ENCODE measurements around the gene KIF13A.
"Not testable (repeated sequence)": the region's sequence is repeated elsewhere in the genome, so short reads cannot be mapped to it uniquely, and the experiment has no call there.

KIF13A gene

GRCh38 chr6:17998003-17998402, 10.6 kb upstream of the KIF13A start:
- no peak for DNase-seq

- no peak for DNase-seq
Observed at GRCh38 chr6:17995414-17995813, 8.0 kb upstream of the KIF13A start.

- no peak for DNase-seq
Observed at GRCh38 chr6:17994019-17994418, 6.6 kb upstream of the KIF13A start.

GRCh38 chr6:17988422-17988944, 1.0 kb upstream of the KIF13A start:
- DNase-seq = no peak

GRCh38 chr6:17987697-17988421, 424 bp upstream of the KIF13A start:
- DNase-seq = peak; percentile 50

GRCh38 chr6:17986656-17987446, 584 bp downstream of the KIF13A start:
- no peak for DNase-seq

- no peak for DNase-seq
Observed at GRCh38 chr6:17985934-17986655, 1.3 kb downstream of the KIF13A start.

DNA sequence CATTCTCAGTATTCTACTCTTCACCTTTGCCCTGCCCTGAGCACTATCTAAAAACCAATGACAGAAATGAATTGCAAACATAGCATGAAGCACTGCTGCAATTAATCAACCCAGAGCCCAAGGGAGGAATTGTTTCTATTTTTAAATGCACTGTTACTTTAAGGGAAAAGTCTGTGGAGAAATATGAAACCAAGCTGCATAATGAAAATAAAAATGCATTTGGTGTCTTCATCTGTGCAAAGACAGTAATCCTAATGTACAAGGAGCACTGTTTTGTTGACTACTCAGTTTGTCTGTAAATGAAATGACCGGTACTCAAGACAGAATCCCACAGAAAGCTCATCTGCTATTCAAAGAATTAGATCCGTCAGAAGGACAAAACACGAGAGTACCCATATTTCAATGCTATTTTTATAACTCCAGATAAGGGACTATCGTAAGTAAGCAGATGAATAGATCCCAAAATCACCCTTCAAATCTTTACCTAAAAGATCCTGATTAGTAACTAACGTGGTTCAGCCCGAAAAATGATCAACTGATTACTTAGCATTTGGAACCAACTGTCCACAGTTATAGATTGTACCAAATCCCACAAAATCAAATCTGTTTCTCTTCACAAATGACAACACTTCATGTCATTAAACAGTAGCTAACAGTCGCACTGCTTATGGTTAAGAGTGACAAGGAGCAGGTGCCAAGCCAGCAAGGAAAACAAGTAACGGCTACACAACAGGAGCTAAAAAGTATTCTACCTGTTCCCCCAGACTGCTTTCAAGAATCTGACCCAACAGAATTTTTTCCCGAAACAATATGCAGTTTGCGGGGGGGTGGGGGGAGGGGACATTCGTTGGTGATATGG, 2.4 kb downstream of the KIF13A start:
- no peak for DNase-seq

- DNase-seq = no peak
Observed at GRCh38 chr6:17984399-17984798, 3.0 kb downstream of the KIF13A start.

DNA sequence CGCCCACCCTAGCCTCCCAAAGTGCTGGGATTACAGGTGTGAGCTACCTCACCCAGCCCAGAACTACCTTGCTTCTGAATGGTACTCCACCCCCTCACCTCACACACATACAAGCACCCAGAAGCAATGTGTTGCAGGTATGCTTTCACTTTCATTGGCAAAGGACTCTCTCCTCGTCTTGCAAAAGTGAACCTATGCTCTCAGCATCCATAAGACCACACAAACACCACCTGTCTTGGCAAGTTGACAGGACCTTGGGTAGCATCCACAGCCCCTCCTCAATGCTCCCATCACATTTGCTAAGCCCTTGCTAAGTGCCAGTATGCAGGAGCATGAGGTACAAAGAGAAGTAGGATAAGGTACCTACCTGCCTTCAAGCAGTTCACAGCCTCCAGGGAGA, 3.7 kb downstream of the KIF13A start:
- DNase-seq = no peak

DNA sequence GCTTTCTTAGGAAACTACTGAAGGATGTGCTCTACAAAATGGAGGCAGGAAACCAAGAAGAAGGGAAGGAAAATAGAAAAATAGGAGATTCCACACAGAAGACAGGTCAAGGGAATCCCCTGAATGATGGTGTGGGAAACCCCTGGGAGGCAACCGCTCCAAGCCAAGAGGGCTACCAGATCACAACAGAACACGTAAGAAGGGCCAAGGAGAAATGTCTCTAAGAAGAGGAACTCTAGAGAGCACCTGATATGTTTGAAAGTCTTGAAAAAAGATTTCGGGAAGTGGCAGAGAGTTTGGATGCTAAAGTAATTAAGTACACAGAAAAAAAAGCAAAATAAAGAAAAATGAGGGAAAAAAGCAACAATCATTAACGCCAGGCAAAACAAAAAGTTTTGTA, 7.1 kb downstream of the KIF13A start:
- DNase-seq = no peak

- DNase-seq = no peak
Observed at GRCh38 chr6:17979479-17979878, 8.0 kb downstream of the KIF13A start.

DNA sequence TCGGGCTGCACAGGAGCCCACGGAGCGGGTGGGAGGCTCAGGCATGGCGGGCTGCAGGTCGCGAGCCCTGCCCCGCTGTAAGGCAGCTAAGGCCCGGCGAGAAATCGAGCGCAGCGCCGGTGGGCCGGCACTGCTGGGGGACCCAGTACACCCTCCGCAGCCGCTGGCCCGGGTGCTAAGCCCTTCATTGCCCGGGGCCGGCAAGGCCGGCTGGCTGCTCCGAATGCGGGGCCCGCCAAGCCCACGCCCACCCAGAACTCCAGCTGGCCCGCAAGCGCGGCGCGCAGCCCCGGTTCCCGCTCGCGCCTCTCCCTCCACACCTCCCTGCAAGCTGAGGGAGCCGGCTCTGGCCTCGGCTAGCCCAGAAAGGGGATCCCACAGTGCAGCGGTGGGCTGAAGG, 11.2 kb downstream of the KIF13A start:
- DNase-seq = not testable (repeated sequence)

DNA sequence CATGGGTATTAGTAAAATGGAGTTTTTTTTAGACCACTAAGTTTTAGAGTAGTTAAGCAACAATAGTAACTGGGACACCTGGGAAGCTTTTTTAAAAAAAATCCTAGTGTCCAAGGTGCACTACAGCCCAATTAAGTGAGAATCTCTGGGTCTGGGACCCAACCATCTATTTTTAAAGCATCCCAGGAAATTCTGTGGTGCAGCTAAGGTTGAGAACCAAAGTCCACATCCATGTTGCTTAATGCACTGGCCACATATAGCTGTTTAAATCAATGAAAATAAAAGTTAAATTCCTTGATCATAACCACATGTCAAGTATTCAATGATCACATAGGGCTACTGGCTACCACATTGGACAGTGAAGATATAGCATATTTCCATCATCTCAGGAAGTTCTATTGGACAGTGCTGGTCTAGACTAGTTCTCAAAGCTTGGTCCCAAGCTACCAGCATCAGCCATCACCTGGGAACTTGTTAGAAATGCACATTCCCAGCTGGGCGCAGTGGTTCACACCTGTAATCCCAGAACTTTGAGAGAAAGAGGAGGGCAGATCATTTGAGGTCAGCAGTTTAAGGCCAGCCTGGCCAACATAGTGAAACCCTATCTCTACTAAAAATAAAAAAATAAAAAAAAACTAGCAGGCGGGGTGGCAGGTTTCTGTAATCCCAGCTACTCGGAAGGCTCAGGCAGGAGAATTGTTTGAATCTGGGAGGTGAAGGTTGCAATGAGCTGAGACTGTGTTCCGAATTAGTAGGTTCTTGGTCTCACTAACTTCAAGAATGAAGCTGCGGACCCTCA, 12.7 kb downstream of the KIF13A start:
- no peak for DNase-seq

DNA sequence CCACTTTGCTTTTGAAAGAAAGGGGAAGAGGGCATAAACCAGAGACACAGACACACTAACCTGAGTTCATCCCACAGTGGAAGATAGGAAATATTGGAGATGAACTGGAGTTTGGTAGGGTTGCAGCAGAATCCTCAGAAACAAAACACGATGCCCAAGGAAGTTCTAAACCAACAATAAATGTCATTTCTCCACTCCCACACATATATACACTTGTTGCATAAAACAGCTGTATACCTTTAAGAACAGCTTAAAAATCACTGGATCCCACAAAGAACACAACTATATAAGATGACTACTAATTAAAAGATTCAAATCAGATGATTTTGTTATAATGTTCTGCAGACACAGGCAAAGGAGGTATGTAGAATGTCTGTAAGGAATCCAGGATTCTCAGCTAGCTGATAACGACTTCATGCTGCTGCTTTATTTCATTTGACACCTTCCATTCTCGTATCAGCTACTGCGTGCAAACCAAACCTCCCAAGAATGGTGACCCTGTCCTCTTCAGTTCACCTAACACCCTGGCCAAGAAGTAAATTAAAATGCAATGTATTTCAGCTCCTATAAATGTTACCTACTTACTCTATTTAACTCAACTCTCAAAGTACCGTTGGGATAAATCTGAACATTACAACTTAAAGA, 14.3 kb downstream of the KIF13A start:
- DNase-seq = no peak

DNA sequence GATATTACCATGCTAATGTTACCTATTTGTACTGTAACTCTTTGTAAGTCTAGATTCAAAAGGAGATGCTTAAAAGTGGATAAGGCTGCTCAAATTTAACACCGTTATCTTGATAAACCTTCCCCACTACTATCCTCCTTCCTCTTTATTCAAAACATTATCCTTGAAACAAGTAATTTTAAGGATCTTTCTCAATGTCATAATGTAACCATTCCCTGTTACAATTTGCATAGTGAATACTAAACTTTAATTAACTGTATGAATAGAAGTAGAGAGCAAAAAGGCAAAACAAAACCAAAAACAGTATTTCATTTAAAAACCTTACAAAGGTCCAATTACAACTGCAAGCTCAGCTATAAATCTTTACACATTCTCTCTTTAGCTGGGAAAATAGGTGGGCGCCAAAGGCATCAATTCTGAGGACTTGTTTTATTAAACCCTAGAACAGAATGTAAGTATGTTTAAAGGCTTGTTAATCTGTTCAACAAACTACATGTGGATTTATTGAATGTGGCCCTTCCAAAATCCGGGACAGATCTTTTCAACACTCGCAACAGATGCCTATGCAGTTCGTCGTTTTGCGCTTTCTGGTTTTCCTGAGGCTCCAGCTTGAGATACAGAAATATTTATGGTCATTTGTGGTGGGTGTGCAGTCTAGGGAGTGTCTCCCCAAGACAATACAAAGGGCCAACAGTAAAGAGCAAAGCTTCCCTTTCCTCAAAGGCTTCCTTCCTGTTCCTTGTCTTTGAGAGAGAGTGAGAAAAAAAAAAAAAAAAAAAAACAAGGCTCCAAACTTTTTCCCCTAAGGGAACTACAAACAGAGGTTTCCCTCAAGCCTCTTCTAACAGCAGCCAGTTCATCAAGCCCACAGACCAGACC, 15.1 kb downstream of the KIF13A start:
- DNase-seq = no peak

- DNase-seq = no peak
Observed at GRCh38 chr6:17971128-17972073, 16.0 kb downstream of the KIF13A start.

GRCh38 chr6:17968876-17969275, 18.6 kb downstream of the KIF13A start:
- DNase-seq = no peak
